ENCODE measurements around the gene RNASEH2C.
"Not testable (repeated sequence)": the region's sequence is repeated elsewhere in the genome, so short reads cannot be mapped to it uniquely, and the experiment has no call there.

The RNASEH2C gene

GRCh38 chr11:65716774-65717405 lies 3.7 kb downstream of the RNASEH2C start:
- no peak for DNase-seq

GRCh38 chr11:65716302-65716701 lies 4.3 kb downstream of the RNASEH2C start:
- DNase-seq = no peak

GRCh38 chr11:65714433-65714832 lies 6.2 kb downstream of the RNASEH2C start:
- no peak for DNase-seq

GRCh38 chr11:65713212-65713969 lies 7.2 kb downstream of the RNASEH2C start:
- no peak for DNase-seq

- no peak for DNase-seq
Measured at GRCh38 chr11:65712633-65713076, 7.9 kb downstream of the RNASEH2C start.

- DNase-seq = peak; percentile 98
Measured at GRCh38 chr11:65711785-65712632, 8.6 kb downstream of the RNASEH2C start, which contains the start of gene KAT5. Gene KAT5 (plus strand): TSS chr11:65712252. CDS start chr11:65712268, 16 bp downstream.

- DNase-seq = no peak
Measured at GRCh38 chr11:65710421-65710820, 10.2 kb downstream of the RNASEH2C start.

GRCh38 chr11:65709661-65710060 lies 10.9 kb downstream of the RNASEH2C start:
- no peak for DNase-seq

GRCh38 chr11:65708451-65708850 lies 12.1 kb downstream of the RNASEH2C start:
- DNase-seq = no peak

- not testable (repeated sequence) for DNase-seq
Measured at GRCh38 chr11:65707002-65707401, 13.6 kb downstream of the RNASEH2C start.

GRCh38 chr11:65706303-65706763 lies 14.3 kb downstream of the RNASEH2C start:
- peak; percentile 63 for DNase-seq

- no peak for DNase-seq
Measured at GRCh38 chr11:65703846-65704245, 16.8 kb downstream of the RNASEH2C start.

- no peak for DNase-seq
Measured at GRCh38 chr11:65701686-65702085, 18.9 kb downstream of the RNASEH2C start.

GRCh38 chr11:65700399-65700798 lies 20.2 kb downstream of the RNASEH2C start:
- no peak for DNase-seq

- no peak for DNase-seq
Measured at GRCh38 chr11:65699306-65699705, 21.3 kb downstream of the RNASEH2C start.

- DNase-seq = no peak
Measured at GRCh38 chr11:65698205-65698604, 22.4 kb downstream of the RNASEH2C start.

- DNase-seq = no peak
Measured at GRCh38 chr11:65696802-65697552, 23.6 kb downstream of the RNASEH2C start.

- no peak for DNase-seq
Measured at GRCh38 chr11:65695459-65696241, 24.9 kb downstream of the RNASEH2C start.

- DNase-seq = no peak
Measured at GRCh38 chr11:65692367-65692766, 28.2 kb downstream of the RNASEH2C start.

- not testable (repeated sequence) for DNase-seq
Measured at GRCh38 chr11:65691847-65692246, 28.8 kb downstream of the RNASEH2C start.

GRCh38 chr11:65685981-65686380 lies 34.6 kb downstream of the RNASEH2C start:
- no peak for DNase-seq

Measured in central memory CD4-positive, alpha-beta T cell (primary cell).